MM.1S (cell line): ENCODE results near the gene ADAMTS19.

Source experiments
- DNase-seq: peaks from one replicate; pipeline ENCODE4 v3.0.0-alpha.2; 2015
- H2AFZ ChIP-seq: fragments of 300-600 bp; sonication (generic); 2 replicates; pipeline ENCODE4 v1.6.0; 2016; ENCODE audit warnings: antibody characterized with exemption, low read length
- H3F3A ChIP-seq: fragments of 300-600 bp; sonication (generic); 2 replicates; pipeline ENCODE4 v1.6.1; 2016; ENCODE audit warnings: mild to moderate bottlenecking, antibody characterized with exemption, low read length, moderate library complexity, mixed read lengths; ENCODE audit not compliant: insufficient read depth
- H3K27ac ChIP-seq: fragments of 300-600 bp; sonication (generic); 2 replicates; pipeline ENCODE4 v1.5.1; 2016; ENCODE audit warnings: mild to moderate bottlenecking, low read length
- H3K27me3 ChIP-seq: fragments of 300-600 bp; sonication (generic); replicated peaks from 2 replicates; pipeline ENCODE4 v1.6.0; 2016; ENCODE audit warnings: low read length; ENCODE audit not compliant: insufficient read depth
- H3K36me3 ChIP-seq: fragments of 300-600 bp; sonication (generic); replicated peaks from 2 replicates; pipeline ENCODE4 v1.6.1; 2016; ENCODE audit warnings: mild to moderate bottlenecking, low read length, mixed read lengths; ENCODE audit not compliant: insufficient read depth
- H3K4me1 ChIP-seq: fragments of 300-600 bp; sonication (generic); 2 replicates; pipeline ENCODE4 v1.6.1; 2016; ENCODE audit warnings: low read length, mixed read lengths
- H3K4me2 ChIP-seq: fragments of 300-600 bp; sonication (generic); 2 replicates; pipeline ENCODE4 v1.6.0; 2016; ENCODE audit warnings: low read depth, low read length
- H3K4me3 ChIP-seq: fragments of 300-600 bp; sonication (generic); 2 replicates; pipeline ENCODE4 v1.5.1; 2016; ENCODE audit warnings: low read length, mixed read lengths
- H3K79me2 ChIP-seq: fragments of 300-600 bp; sonication (generic); 2 replicates; pipeline ENCODE4 v1.6.1; 2016; ENCODE audit warnings: mixed run types, low read length, mixed read lengths
- H3K9ac ChIP-seq: fragments of 300-600 bp; sonication (generic); 2 replicates; pipeline ENCODE4 v1.6.1; 2016; ENCODE audit warnings: low read length, mixed read lengths
- H3K9me2 ChIP-seq: fragments of 300-600 bp; sonication (generic); replicated peaks from 2 replicates; pipeline ENCODE4 v1.6.1; 2016; ENCODE audit warnings: mild to moderate bottlenecking, low read length, mixed read lengths; ENCODE audit not compliant: insufficient read depth
- H3K9me3 ChIP-seq: fragments of 300-600 bp; sonication (generic); replicated peaks from 2 replicates; pipeline ENCODE4 v1.6.1; 2016; ENCODE audit warnings: mild to moderate bottlenecking, low read length, mixed read lengths; ENCODE audit not compliant: insufficient read depth
- H4K20me1 ChIP-seq: fragments of 300-600 bp; sonication (generic); 2 replicates; pipeline ENCODE4 v1.6.1; 2016; ENCODE audit warnings: mild to moderate bottlenecking, low read length, moderate library complexity, mixed read lengths; ENCODE audit not compliant: insufficient read depth
- CTCF ChIP-seq: fragments of 300-600 bp; sonication (generic); IDR thresholded peaks from 2 replicates; pipeline ENCODE4 v1.5.1; 2016; ENCODE audit warnings: antibody characterized with exemption, low read length, mixed read lengths
- EZH2 ChIP-seq: fragments of 300-600 bp; sonication (generic); optimal IDR thresholded peaks from 2 replicates; pipeline ENCODE3; 2017; ENCODE audit warnings: low read depth, mild to moderate bottlenecking, antibody characterized with exemption, low read length, mixed read lengths
- EZH2phosphoT487 ChIP-seq: fragments of 300-600 bp; sonication (generic); IDR thresholded peaks from 2 replicates; pipeline ENCODE4 v1.6.1; 2018; ENCODE audit warnings: antibody characterized with exemption, low read length

The ADAMTS19 gene

GRCh38 chr5:129763651-129764050, 303.6 kb downstream of the ADAMTS19 start:
- H3K9me2 ChIP-seq: no peaks in the 10 kb centered on the region
- H3K4me1 ChIP-seq: no peaks in the 10 kb centered on the region
- H3K4me2 ChIP-seq: no peak overlapping the region
- H3K27ac ChIP-seq: no peak overlapping the region
- H3K9me3 ChIP-seq: no peaks in the 10 kb centered on the region
- H3K4me3 ChIP-seq: no peak overlapping the region
- no peaks in the 10 kb centered on the region for H4K20me1 ChIP-seq
- no peak overlapping the region for H2AFZ ChIP-seq
- H3F3A ChIP-seq: no peaks in the 10 kb centered on the region
- TF ChIP-seq EZH2 (no peak), CTCF (no peak), EZH2phosphoT487 (no peak)
- no peaks in the 10 kb centered on the region for H3K79me2 ChIP-seq
- H3K9ac ChIP-seq: no peak overlapping the region
- no peaks in the 10 kb centered on the region for H3K36me3 ChIP-seq
- H3K27me3 ChIP-seq: no peaks in the 10 kb centered on the region
- no peak for DNase-seq

- no peaks in the 10 kb centered on the region for H3F3A ChIP-seq
- no peaks in the 10 kb centered on the region for H4K20me1 ChIP-seq
- H3K4me1 ChIP-seq: no peaks in the 10 kb centered on the region
- H3K27ac ChIP-seq: no peak overlapping the region
- DNase-seq: no peak
- H3K9ac ChIP-seq: no peak overlapping the region
- no peak overlapping the region for H3K4me3 ChIP-seq
- H2AFZ ChIP-seq: no peak overlapping the region
- no peaks in the 10 kb centered on the region for H3K9me2 ChIP-seq
- H3K27me3 ChIP-seq: no peaks in the 10 kb centered on the region
- H3K9me3 ChIP-seq: no peaks in the 10 kb centered on the region
- H3K79me2 ChIP-seq: no peaks in the 10 kb centered on the region
- H3K36me3 ChIP-seq: no peaks in the 10 kb centered on the region
- TF ChIP-seq CTCF (no peak), EZH2phosphoT487 (no peak), EZH2 (no peak)
- H3K4me2 ChIP-seq: no peak overlapping the region
These were observed 306.7 kb downstream of the ADAMTS19 start for GRCh38 chr5:129766798-129767197.

GRCh38 chr5:129767927-129768380, 307.9 kb downstream of the ADAMTS19 start:
- no peaks in the 10 kb centered on the region for H3K9me2 ChIP-seq
- H3K79me2 ChIP-seq: no peaks in the 10 kb centered on the region
- no peak overlapping the region for H3K4me3 ChIP-seq
- no peaks in the 10 kb centered on the region for H3K9me3 ChIP-seq
- TF ChIP-seq EZH2phosphoT487 (no peak), CTCF (peak; percentile 99)
- DNase-seq: peak; percentile 86
- H3K9ac ChIP-seq: no peak overlapping the region
- H3F3A ChIP-seq: no peaks in the 10 kb centered on the region
- no peaks in the 10 kb centered on the region for H3K36me3 ChIP-seq
- H3K4me1 ChIP-seq: no peaks in the 10 kb centered on the region
- H3K27me3 ChIP-seq: no peaks in the 10 kb centered on the region
- no peak overlapping the region for H3K4me2 ChIP-seq
- no peak overlapping the region for H3K27ac ChIP-seq
- no peaks in the 10 kb centered on the region for H4K20me1 ChIP-seq
- no peak overlapping the region for H2AFZ ChIP-seq
